ENCODE data around the gene ZNRF3.

ZNRF3 gene

GRCh38 chr22:29014773-29015172, 131.4 kb downstream of the ZNRF3 start:
- TF ChIP-seq CTCF (IDR thresholded peaks at IDR 0.05), result no peak

- TF ChIP-seq CTCF (IDR thresholded peaks at IDR 0.05), result no peak
Measured at GRCh38 chr22:29016067-29016938, 132.9 kb downstream of the ZNRF3 start.

GRCh38 chr22:29018293-29019189, 135.2 kb downstream of the ZNRF3 start:
- TF ChIP-seq CTCF (IDR thresholded peaks at IDR 0.05), result no peak

- no peak for TF ChIP-seq CTCF (IDR thresholded peaks at IDR 0.05)
Measured at GRCh38 chr22:29022101-29022817, 138.9 kb downstream of the ZNRF3 start.

GRCh38 chr22:29023172-29023796, 139.9 kb downstream of the ZNRF3 start:
- no peak for TF ChIP-seq CTCF (IDR thresholded peaks at IDR 0.05)

- no peak for TF ChIP-seq CTCF (IDR thresholded peaks at IDR 0.05)
Measured at GRCh38 chr22:29026579-29026978, 143.2 kb downstream of the ZNRF3 start.

- TF ChIP-seq CTCF (IDR thresholded peaks at IDR 0.05), result no peak
Measured at GRCh38 chr22:29028468-29028867, 145.1 kb downstream of the ZNRF3 start.
